Hematopoietic multipotent progenitor cell treated with erythropoietin and hydrocortisone succinate and interleukin-3 and kit ligand, for 6 days (in vitro differentiated cells): ENCODE results near the gene CGB7.

Experiments used
- DNase-seq: peaks from one replicate; pipeline ENCODE4 v3.0.0-alpha.2; 2015

CGB7 gene

GRCh38 chr19:49014870-49015255 is 42.7 kb downstream of the CGB7 start:
- no peak for DNase-seq

- DNase-seq, result no peak
Observed at GRCh38 chr19:49014123-49014869, 43.3 kb downstream of the CGB7 start.

GRCh38 chr19:49011194-49011593 is 46.4 kb downstream of the CGB7 start:
- DNase-seq, result no peak

- no peak for DNase-seq
Observed at GRCh38 chr19:49010453-49010852, 47.1 kb downstream of the CGB7 start.

- no peak for DNase-seq
Observed at GRCh38 chr19:49009828-49010227, 47.7 kb downstream of the CGB7 start.

GRCh38 chr19:49006905-49007304 is 50.6 kb downstream of the CGB7 start:
- no peak for DNase-seq

- no peak for DNase-seq
Observed at GRCh38 chr19:49004964-49005614, 52.5 kb downstream of the CGB7 start.
